Memory B cell (primary cell): ENCODE data around the gene SIGLEC1.

Experiments used
- ATAC-seq: fragments of 150-1000 bp; cut with Tn5 transposase; 2 replicates; pipeline ENCODE4 v1.10.0; 2021; ENCODE audit warnings: low read depth, mild to moderate bottlenecking, moderate library complexity
- DNase-seq, 2 donors: peaks; one replicate each; pipeline ENCODE4 v3.0.0; 2022; ENCODE audit warnings: low spot score in 2 of 2
- H3K27ac Mint-ChIP-seq: one replicate; pipeline ENCODE4 v1.8.0; 2022; ENCODE audit warnings: mild to moderate bottlenecking, moderate library complexity, mixed read lengths
- H3K27me3 Mint-ChIP-seq: one replicate; pipeline ENCODE4 v1.8.0; 2022; ENCODE audit warnings: mixed read lengths
- H3K36me3 Mint-ChIP-seq: one replicate; pipeline ENCODE4 v1.8.0; 2022; ENCODE audit warnings: mild to moderate bottlenecking, mixed read lengths
- H3K4me1 Mint-ChIP-seq: one replicate; pipeline ENCODE4 v1.8.0; 2022; ENCODE audit warnings: mixed read lengths
- H3K4me3 Mint-ChIP-seq: one replicate; pipeline ENCODE4 v1.8.0; 2022; ENCODE audit warnings: mild to moderate bottlenecking, moderate library complexity, mixed read lengths
- H3K9me3 Mint-ChIP-seq: one replicate; pipeline ENCODE4 v1.8.0; 2022; ENCODE audit warnings: mixed read lengths

Gene SIGLEC1

GRCh38 chr20:3706774-3707507 lies 5.5 kb downstream of the SIGLEC1 start:
- H3K27ac Mint-ChIP-seq = no peak overlapping the region
- no peak for DNase-seq
- no peak overlapping the region for H3K4me3 Mint-ChIP-seq
- ATAC-seq = no peak
- peaks cover 4% of the 10 kb centered on the region for H3K4me1 Mint-ChIP-seq
- no peaks in the 10 kb centered on the region for H3K9me3 Mint-ChIP-seq
- no peaks in the 10 kb centered on the region for H3K36me3 Mint-ChIP-seq
- H3K27me3 Mint-ChIP-seq = peaks cover 12% of the 10 kb centered on the region

GRCh38 chr20:3705970-3706739 lies 6.2 kb downstream of the SIGLEC1 start:
- peaks cover 6% of the 10 kb centered on the region for H3K27me3 Mint-ChIP-seq
- H3K9me3 Mint-ChIP-seq = no peaks in the 10 kb centered on the region
- no peak overlapping the region for H3K4me3 Mint-ChIP-seq
- ATAC-seq = no peak
- DNase-seq = no peak
- peaks cover 4% of the 10 kb centered on the region for H3K4me1 Mint-ChIP-seq
- H3K36me3 Mint-ChIP-seq = no peaks in the 10 kb centered on the region
- H3K27ac Mint-ChIP-seq = no peak overlapping the region

- Mint-ChIP-seq H3K4me1 (peaks cover 4% of the 10 kb centered on the region), H3K36me3 (no peaks in the 10 kb centered on the region), H3K27me3 (peaks cover 6% of the 10 kb centered on the region)
Measured at GRCh38 chr20:3705491-3705969, 6.9 kb downstream of the SIGLEC1 start.

GRCh38 chr20:3704087-3704486 lies 8.3 kb downstream of the SIGLEC1 start:
- peaks cover 6% of the 10 kb centered on the region for H3K27me3 Mint-ChIP-seq
- H3K9me3 Mint-ChIP-seq = no peaks in the 10 kb centered on the region
- H3K4me3 Mint-ChIP-seq = no peak overlapping the region
- no peaks in the 10 kb centered on the region for H3K4me1 Mint-ChIP-seq
- no peak for DNase-seq
- ATAC-seq = no peak
- H3K36me3 Mint-ChIP-seq = no peaks in the 10 kb centered on the region
- no peak overlapping the region for H3K27ac Mint-ChIP-seq

More at GRCh38 chr20:3705491-3705969, 6.9 kb downstream of the SIGLEC1 start:
- Mint-ChIP-seq H3K4me3 (no peak overlapping the region), H3K27ac (no peak overlapping the region), H3K9me3 (no peaks in the 10 kb centered on the region)
- ATAC-seq (no peak), DNase-seq (no peak)

GRCh38 chr20:3702611-3703391 lies 9.6 kb downstream of the SIGLEC1 start:
- H3K4me1 Mint-ChIP-seq = no peaks in the 10 kb centered on the region
- H3K9me3 Mint-ChIP-seq = no peaks in the 10 kb centered on the region
- peaks cover 10% of the 10 kb centered on the region for H3K27me3 Mint-ChIP-seq
- DNase-seq = no peak
- no peaks in the 10 kb centered on the region for H3K36me3 Mint-ChIP-seq
- ATAC-seq = no peak
- no peak overlapping the region for H3K27ac Mint-ChIP-seq
- H3K4me3 Mint-ChIP-seq = no peak overlapping the region

GRCh38 chr20:3701061-3701998 lies 11.1 kb downstream of the SIGLEC1 start:
- no peak for DNase-seq
- no peaks in the 10 kb centered on the region for H3K36me3 Mint-ChIP-seq
- H3K27ac Mint-ChIP-seq = no peak overlapping the region
- no peak for ATAC-seq
- H3K27me3 Mint-ChIP-seq = peaks cover 8% of the 10 kb centered on the region
- H3K4me3 Mint-ChIP-seq = no peak overlapping the region
- H3K9me3 Mint-ChIP-seq = no peaks in the 10 kb centered on the region
- H3K4me1 Mint-ChIP-seq = no peaks in the 10 kb centered on the region

GRCh38 chr20:3699037-3699436 lies 13.4 kb downstream of the SIGLEC1 start:
- no peaks in the 10 kb centered on the region for H3K9me3 Mint-ChIP-seq
- H3K4me3 Mint-ChIP-seq = no peak overlapping the region
- no peaks in the 10 kb centered on the region for H3K4me1 Mint-ChIP-seq
- ATAC-seq (no peak), DNase-seq (no peak)
- H3K27me3 Mint-ChIP-seq = peaks cover 4% of the 10 kb centered on the region
- no peaks in the 10 kb centered on the region for H3K36me3 Mint-ChIP-seq
- no peak overlapping the region for H3K27ac Mint-ChIP-seq

GRCh38 chr20:3698591-3699001 lies 13.8 kb downstream of the SIGLEC1 start:
- no peaks in the 10 kb centered on the region for H3K4me1 Mint-ChIP-seq

GRCh38 chr20:3697588-3698305 lies 14.7 kb downstream of the SIGLEC1 start:
- DNase-seq (no peak), ATAC-seq (no peak)
- no peaks in the 10 kb centered on the region for H3K9me3 Mint-ChIP-seq

More at GRCh38 chr20:3698591-3699001, 13.8 kb downstream of the SIGLEC1 start:
- Mint-ChIP-seq H3K9me3 (no peaks in the 10 kb centered on the region), H3K27ac (no peak overlapping the region), H3K27me3 (peaks cover 4% of the 10 kb centered on the region), H3K4me3 (no peak overlapping the region), H3K36me3 (no peaks in the 10 kb centered on the region)
- ATAC-seq (no peak), DNase-seq (no peak)

GRCh38 chr20:3696745-3697587 lies 15.4 kb downstream of the SIGLEC1 start:
- DNase-seq (no peak), ATAC-seq (no peak)
- Mint-ChIP-seq H3K36me3 (no peaks in the 10 kb centered on the region), H3K27me3 (peaks cover 4% of the 10 kb centered on the region), H3K4me1 (no peaks in the 10 kb centered on the region), H3K4me3 (no peak overlapping the region), H3K27ac (no peak overlapping the region), H3K9me3 (no peaks in the 10 kb centered on the region)

More at GRCh38 chr20:3697588-3698305, 14.7 kb downstream of the SIGLEC1 start:
- H3K4me3 Mint-ChIP-seq = no peak overlapping the region
- H3K36me3 Mint-ChIP-seq = no peaks in the 10 kb centered on the region
- H3K27ac Mint-ChIP-seq = no peak overlapping the region
- H3K27me3 Mint-ChIP-seq = peaks cover 4% of the 10 kb centered on the region
- H3K4me1 Mint-ChIP-seq = no peaks in the 10 kb centered on the region

GRCh38 chr20:3696200-3696599 lies 16.2 kb downstream of the SIGLEC1 start:
- Mint-ChIP-seq H3K4me1 (no peaks in the 10 kb centered on the region), H3K27me3 (peaks cover 4% of the 10 kb centered on the region), H3K27ac (no peak overlapping the region), H3K36me3 (no peaks in the 10 kb centered on the region), H3K9me3 (no peaks in the 10 kb centered on the region), H3K4me3 (no peak overlapping the region)
- no peak for ATAC-seq
- no peak for DNase-seq

GRCh38 chr20:3694864-3695263 lies 17.5 kb downstream of the SIGLEC1 start:
- ATAC-seq = no peak
- H3K4me1 Mint-ChIP-seq = no peaks in the 10 kb centered on the region
- DNase-seq = no peak
- H3K27me3 Mint-ChIP-seq = peaks cover 4% of the 10 kb centered on the region
- no peak overlapping the region for H3K27ac Mint-ChIP-seq
- H3K36me3 Mint-ChIP-seq = no peaks in the 10 kb centered on the region
- no peaks in the 10 kb centered on the region for H3K9me3 Mint-ChIP-seq
- H3K4me3 Mint-ChIP-seq = no peak overlapping the region
